ENCODE measurements around the gene NRCAM.

- TF ChIP-seq, protein P1, sequence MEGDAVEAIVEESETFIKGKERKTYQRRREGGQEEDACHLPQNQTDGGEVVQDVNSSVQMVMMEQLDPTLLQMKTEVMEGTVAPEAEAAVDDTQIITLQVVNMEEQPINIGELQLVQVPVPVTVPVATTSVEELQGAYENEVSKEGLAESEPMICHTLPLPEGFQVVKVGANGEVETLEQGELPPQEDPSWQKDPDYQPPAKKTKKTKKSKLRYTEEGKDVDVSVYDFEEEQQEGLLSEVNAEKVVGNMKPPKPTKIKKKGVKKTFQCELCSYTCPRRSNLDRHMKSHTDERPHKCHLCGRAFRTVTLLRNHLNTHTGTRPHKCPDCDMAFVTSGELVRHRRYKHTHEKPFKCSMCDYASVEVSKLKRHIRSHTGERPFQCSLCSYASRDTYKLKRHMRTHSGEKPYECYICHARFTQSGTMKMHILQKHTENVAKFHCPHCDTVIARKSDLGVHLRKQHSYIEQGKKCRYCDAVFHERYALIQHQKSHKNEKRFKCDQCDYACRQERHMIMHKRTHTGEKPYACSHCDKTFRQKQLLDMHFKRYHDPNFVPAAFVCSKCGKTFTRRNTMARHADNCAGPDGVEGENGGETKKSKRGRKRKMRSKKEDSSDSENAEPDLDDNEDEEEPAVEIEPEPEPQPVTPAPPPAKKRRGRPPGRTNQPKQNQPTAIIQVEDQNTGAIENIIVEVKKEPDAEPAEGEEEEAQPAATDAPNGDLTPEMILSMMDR (conservative IDR thresholded peaks at IDR 0.05), result no peak
- no peak for TF ChIP-seq EZH2 (IDR thresholded peaks at IDR 0.05; ENCODE audit: low read depth)
Measured at GRCh38 chr7:108384716-108385483, 71.3 kb downstream of the NRCAM start.

All from PC-9 (cell line).